A549 (cell line): ENCODE results near the gene MADD. TPM values are rescaled to one million over a fixed set of nuclear protein-coding genes. Genes with fewer than 3 reads are reported as not detected.

Experiments
- ATAC-seq, 2 experiments: fragments of 200-7000 bp in 1 of 2; fragments of >200 bp in 1 of 2; cut with Nextera tagmentation in 1 of 2; cut with Tn5 transposase in 1 of 2; 3 replicates each; pipeline versions ENCODE4 v1.8.0 to v1.9.1; 2018 to 2020; ENCODE audit warnings: mild to moderate bottlenecking in 1 of 2, moderate library complexity in 1 of 2
- CTCF ChIA-PET: fragments of 300-600 bp; sonication (Branson Sonifier 250); formaldehyde crosslinking; extraction: SDS; loops from one replicate; lab custom pipeline; 2021; ENCODE audit warnings: antibody characterized with exemption, inconsistent platforms; lab: Yijun Ruan, JAX
- POLR2A ChIA-PET: fragments of 350-600 bp; formaldehyde crosslinking; extraction: SDS; loops from one replicate; lab custom pipeline; 2021; ENCODE audit warnings: antibody characterized with exemption, inconsistent platforms; lab: Yijun Ruan, JAX
- DNase-seq, 2 experiments: peaks; one replicate each; pipeline versions ENCODE4 v3.0.0 to v3.0.0-alpha.2; 2011 to 2016; ENCODE audit warnings: low read depth in 1 of 2, low spot score in 1 of 2
- FAIRE-seq: peaks from 2 replicates; lab custom pipeline; 2011; peaks lifted over from hg19 to GRCh38; lab: Jason Lieb, UNC
- H3K27ac ChIP-seq, 2 experiments: fragments of >200 bp; sonication (Bioruptor Twin); formaldehyde crosslinking; 3 replicates each; pipeline ENCODE4 v1.5.1; 2016 to 2017
- H3K4me1 ChIP-seq: fragments of >200 bp; sonication (Bioruptor Twin); formaldehyde crosslinking; 3 replicates; pipeline ENCODE4 v1.6.1; 2016
- H3K4me2 ChIP-seq: fragments of >200 bp; sonication (Bioruptor Twin); formaldehyde crosslinking; 3 replicates; pipeline ENCODE4 v1.6.1; 2016
- H3K4me3 ChIP-seq: fragments of >200 bp; sonication (Bioruptor Twin); formaldehyde crosslinking; 3 replicates; pipeline ENCODE4 v1.5.1; 2016
- H3K9me3 ChIP-seq: fragments of >200 bp; sonication (Bioruptor Twin); formaldehyde crosslinking; 3 replicates; pipeline ENCODE4 v1.6.1; 2016
- CEBPB ChIP-seq, 2 experiments: fragments of >200 bp in 1 of 2; sonication (Bioruptor Twin) in 1 of 2; formaldehyde crosslinking in 1 of 2; IDR thresholded peaks; 2 replicates each; pipeline ENCODE4 v1.6.1; 2012 to 2016
- EHMT2 ChIP-seq: fragments of 200-600 bp; sonication (generic); IDR thresholded peaks from 2 replicates; pipeline ENCODE4 v1.6.1; 2016; ENCODE audit warnings: antibody characterized with exemption, low read depth, mild to moderate bottlenecking, moderate library complexity
- ESRRA ChIP-seq: fragments of 150-350 bp; IDR thresholded peaks from 2 replicates; pipeline ENCODE4 v1.6.1; 2014; ENCODE audit warnings: mild to moderate bottlenecking, low read length, borderline replicate concordance
- FOXS1 ChIP-seq: fragments of 250-450 bp; sonication (Bioruptor Pico); IDR thresholded peaks from 2 replicates; pipeline ENCODE4 v1.5.0; 2020; ENCODE audit warnings: mild to moderate bottlenecking, moderate library complexity
- HOXB5 ChIP-seq: fragments of 250-450 bp; sonication (Bioruptor Pico); IDR thresholded peaks from 2 replicates; pipeline ENCODE4 v1.5.0; 2020; ENCODE audit warnings: mild to moderate bottlenecking, moderate library complexity
- MYC ChIP-seq: IDR thresholded peaks from 2 replicates; pipeline ENCODE4 v1.6.1; 2012; ENCODE audit warnings: mild to moderate bottlenecking, inconsistent platforms, low read length, improper control_type of control experiment, borderline replicate concordance
- PHF8 ChIP-seq: fragments of 200-600 bp; sonication (generic); IDR thresholded peaks from 2 replicates; pipeline ENCODE4 v1.6.1; 2016; ENCODE audit warnings: low read depth, mild to moderate bottlenecking, antibody characterized with exemption, moderate library complexity, borderline replicate concordance
- RAD21 ChIP-seq, 2 experiments: fragments of >200 bp in 1 of 2; sonication (Bioruptor Twin) in 1 of 2; formaldehyde crosslinking in 1 of 2; IDR thresholded peaks in 1 of 2; conservative IDR thresholded peaks in 1 of 2; 2 replicates in 1 of 2; 3 replicates in 1 of 2; pipeline ENCODE4 v1.6.1; 2012 to 2018; ENCODE audit warnings: inconsistent platforms in 1 of 2
- TP53 ChIP-seq: fragments of 250-450 bp; sonication (Bioruptor Pico); IDR thresholded peaks from 2 replicates; pipeline ENCODE4 v1.5.0; 2021; ENCODE audit warnings: mild to moderate bottlenecking, moderate library complexity
- ZC3H11A ChIP-seq: fragments of 450-650 bp; IDR thresholded peaks from 2 replicates; pipeline ENCODE4 v1.6.1; 2014; ENCODE audit warnings: antibody characterized with exemption, mild to moderate bottlenecking
- ZNF302 ChIP-seq: fragments of 250-450 bp; sonication (Bioruptor Pico); IDR thresholded peaks from 2 replicates; pipeline ENCODE4 v1.9.0; 2021; ENCODE audit warnings: inconsistent platforms, mild to moderate bottlenecking, moderate library complexity
- ZSCAN20 ChIP-seq: fragments of 250-450 bp; sonication (Bioruptor Pico); IDR thresholded peaks from 2 replicates; pipeline ENCODE4 v1.8.0; 2022; ENCODE audit warnings: mild to moderate bottlenecking, moderate library complexity
- WGBS: methylation state at CpG from one replicate; pipeline ENCODE4 v1.1.6; 2017; ENCODE audit errors: missing lambda C conversion rate; 5-methylcytosine and 5-hydroxymethylcytosine counted together
- polyA plus RNA-seq, 4 experiments: library from polyadenylated mRNA; depleted of rRNA in 3 of 4; stranded (reverse); fragments of >200 nt; fragmentation: RNase III in 1 of 4; extraction: RNeasy Plus Mini Kit Qiagen cat#74134 plus additional on column Dnase treatment in 1 of 4; gene quantifications; 2 replicates in 3 of 4; 3 replicates in 1 of 4; pipeline ENCODE4 v1.2.3, GENCODE V29; 2011 to 2017
- TF ChIP-seq, protein P1 (sequence below): fragments of 200-600 bp; sonication (generic); IDR thresholded peaks from 2 replicates; pipeline ENCODE4 v1.6.1; 2016; ENCODE audit warnings: antibody characterized with exemption, mild to moderate bottlenecking, moderate library complexity
- TF ChIP-seq, protein P2 (sequence below): fragments of 450-650 bp; IDR thresholded peaks from 2 replicates; pipeline ENCODE4 v1.6.1; 2014; ENCODE audit warnings: antibody characterized with exemption
- TF ChIP-seq, protein P3 (sequence below): fragments of 150-350 bp; IDR thresholded peaks from 2 replicates; pipeline ENCODE4 v1.6.1; 2014; ENCODE audit warnings: low read depth, mild to moderate bottlenecking, low read length

The MADD gene
- polyA plus RNA-seq, 2 of the 4 experiments (the other 2 are of a cell fraction), result 16.7 to 25.2 TPM

DNA sequence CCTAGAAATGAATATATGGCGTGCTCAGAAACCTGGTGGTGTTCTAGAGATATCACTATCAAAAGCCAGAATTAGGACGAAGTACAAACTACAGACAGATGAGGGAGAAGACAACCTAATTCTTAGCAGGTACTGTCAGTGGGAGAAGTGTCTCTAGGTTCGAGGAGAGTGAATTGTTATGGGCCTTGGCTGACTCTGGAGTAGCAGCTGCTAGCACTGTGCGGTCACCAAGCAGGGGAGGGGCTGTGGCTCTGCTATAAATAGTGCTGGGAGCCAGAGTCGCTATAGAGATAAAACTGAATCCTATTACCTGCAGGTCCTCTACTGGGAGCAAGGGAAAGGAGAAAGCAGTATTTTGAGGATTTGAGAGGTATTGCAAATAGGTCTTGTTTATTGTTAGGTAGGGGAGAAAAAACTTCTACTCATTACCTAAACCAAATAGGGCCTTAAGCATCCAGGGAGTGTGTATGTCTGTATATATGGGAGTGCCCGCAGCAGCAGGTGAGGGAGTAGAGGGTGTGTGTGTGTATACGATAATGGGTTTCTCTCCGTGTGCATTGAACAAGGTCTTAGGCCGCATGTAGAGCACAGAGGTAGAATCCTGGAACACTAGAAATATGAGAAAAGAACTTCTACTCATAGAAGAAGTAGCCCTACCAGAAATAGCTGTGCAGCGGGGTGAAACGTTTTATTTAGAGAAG lies 2.2 kb downstream of the MADD start:
- no peak for FAIRE-seq

DNA sequence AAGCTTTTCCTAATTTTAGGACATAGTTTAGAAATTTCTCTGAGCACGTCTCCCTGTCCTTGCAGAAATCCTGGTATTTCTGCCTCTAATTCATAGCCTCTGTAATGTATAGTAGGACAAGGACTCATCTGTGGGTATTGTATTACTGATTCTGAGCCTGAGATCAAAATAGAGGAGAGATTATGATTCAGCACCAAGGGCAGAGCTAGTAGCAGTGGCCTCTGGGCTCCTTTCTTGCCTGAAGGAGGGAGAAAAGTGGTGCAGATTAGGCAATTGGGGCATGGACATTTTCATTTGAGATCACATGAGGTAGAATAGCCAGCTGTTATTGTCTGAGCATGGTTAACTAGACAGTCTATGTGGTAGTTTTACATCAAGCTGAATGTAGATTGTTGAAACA lies 2.8 kb downstream of the MADD start:
- Histone ChIP-seq H3K4me2 (no peak overlapping the region), H3K9me3 (no peaks in the 10 kb centered on the region), H3K4me3 (no peak overlapping the region), H3K4me1 (peaks cover 22% of the 10 kb centered on the region), H3K27ac (no peak overlapping the region)
- DNase-seq (no peak), ATAC-seq (no peak), FAIRE-seq (no peak)
- CTCF ChIA-PET, result interaction anchor here (0.5 to 3.9 kb wide), 14 partner anchors 8 to 323 kb away, joined by 3 to 32 read pairs (median 4); partner anchors contain the start of gene NR1H3
- WGBS, result 0% methylated on average over 1 of the region's 1 CpG
- POLR2A ChIA-PET, result interaction anchor here (1.2 kb wide), 1 partner anchor 59 kb away, joined by 3 read pairs; no protein-coding TSS in a partner anchor
- no peak for TF ChIP-seq HOXB5 (CRISPR knock-in tag)
- TF ChIP-seq, protein P1, sequence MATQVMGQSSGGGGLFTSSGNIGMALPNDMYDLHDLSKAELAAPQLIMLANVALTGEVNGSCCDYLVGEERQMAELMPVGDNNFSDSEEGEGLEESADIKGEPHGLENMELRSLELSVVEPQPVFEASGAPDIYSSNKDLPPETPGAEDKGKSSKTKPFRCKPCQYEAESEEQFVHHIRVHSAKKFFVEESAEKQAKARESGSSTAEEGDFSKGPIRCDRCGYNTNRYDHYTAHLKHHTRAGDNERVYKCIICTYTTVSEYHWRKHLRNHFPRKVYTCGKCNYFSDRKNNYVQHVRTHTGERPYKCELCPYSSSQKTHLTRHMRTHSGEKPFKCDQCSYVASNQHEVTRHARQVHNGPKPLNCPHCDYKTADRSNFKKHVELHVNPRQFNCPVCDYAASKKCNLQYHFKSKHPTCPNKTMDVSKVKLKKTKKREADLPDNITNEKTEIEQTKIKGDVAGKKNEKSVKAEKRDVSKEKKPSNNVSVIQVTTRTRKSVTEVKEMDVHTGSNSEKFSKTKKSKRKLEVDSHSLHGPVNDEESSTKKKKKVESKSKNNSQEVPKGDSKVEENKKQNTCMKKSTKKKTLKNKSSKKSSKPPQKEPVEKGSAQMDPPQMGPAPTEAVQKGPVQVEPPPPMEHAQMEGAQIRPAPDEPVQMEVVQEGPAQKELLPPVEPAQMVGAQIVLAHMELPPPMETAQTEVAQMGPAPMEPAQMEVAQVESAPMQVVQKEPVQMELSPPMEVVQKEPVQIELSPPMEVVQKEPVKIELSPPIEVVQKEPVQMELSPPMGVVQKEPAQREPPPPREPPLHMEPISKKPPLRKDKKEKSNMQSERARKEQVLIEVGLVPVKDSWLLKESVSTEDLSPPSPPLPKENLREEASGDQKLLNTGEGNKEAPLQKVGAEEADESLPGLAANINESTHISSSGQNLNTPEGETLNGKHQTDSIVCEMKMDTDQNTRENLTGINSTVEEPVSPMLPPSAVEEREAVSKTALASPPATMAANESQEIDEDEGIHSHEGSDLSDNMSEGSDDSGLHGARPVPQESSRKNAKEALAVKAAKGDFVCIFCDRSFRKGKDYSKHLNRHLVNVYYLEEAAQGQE, result peak; percentile 66; the same call in 1 of the 2 replicates

More for the DNA sequence above, 2.2 kb downstream of the MADD start:
- Histone ChIP-seq H3K9me3 (no peaks in the 10 kb centered on the region), H3K4me3 (no peak overlapping the region), H3K4me2 (peak overlapping the region; percentile 97; the same call in 2 of the 3 replicates), H3K27ac (no peak overlapping the region), H3K4me1 (peaks cover 22% of the 10 kb centered on the region)
- POLR2A ChIA-PET, result no interaction called here
- CTCF ChIA-PET, result interaction anchor here (0.5 to 3.9 kb wide), 14 partner anchors 8 to 322 kb away, joined by 3 to 32 read pairs (median 5); partner anchors contain the start of genes ACP2 and NR1H3
- DNase-seq (no peak), ATAC-seq (no peak)
- WGBS, result 88% methylated on average over 11 of the region's 11 CpGs
- no peak for TF ChIP-seq RAD21 (conservative IDR thresholded peaks at IDR 0.05 in 1 of 2, IDR thresholded peaks at IDR 0.05 in 1 of 2)
- no peak for TF ChIP-seq MYC
- TF ChIP-seq ZC3H11A, result no peak
- no peak for TF ChIP-seq ZSCAN20 (CRISPR knock-in tag)
- no peak for TF ChIP-seq CEBPB (IDR thresholded peaks at IDR 0.05)
- TF ChIP-seq, protein P2, sequence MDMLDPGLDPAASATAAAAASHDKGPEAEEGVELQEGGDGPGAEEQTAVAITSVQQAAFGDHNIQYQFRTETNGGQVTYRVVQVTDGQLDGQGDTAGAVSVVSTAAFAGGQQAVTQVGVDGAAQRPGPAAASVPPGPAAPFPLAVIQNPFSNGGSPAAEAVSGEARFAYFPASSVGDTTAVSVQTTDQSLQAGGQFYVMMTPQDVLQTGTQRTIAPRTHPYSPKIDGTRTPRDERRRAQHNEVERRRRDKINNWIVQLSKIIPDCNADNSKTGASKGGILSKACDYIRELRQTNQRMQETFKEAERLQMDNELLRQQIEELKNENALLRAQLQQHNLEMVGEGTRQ, result no peak
- TF ChIP-seq EHMT2, result no peak
- no peak for TF ChIP-seq ESRRA
- TF ChIP-seq, protein P3, sequence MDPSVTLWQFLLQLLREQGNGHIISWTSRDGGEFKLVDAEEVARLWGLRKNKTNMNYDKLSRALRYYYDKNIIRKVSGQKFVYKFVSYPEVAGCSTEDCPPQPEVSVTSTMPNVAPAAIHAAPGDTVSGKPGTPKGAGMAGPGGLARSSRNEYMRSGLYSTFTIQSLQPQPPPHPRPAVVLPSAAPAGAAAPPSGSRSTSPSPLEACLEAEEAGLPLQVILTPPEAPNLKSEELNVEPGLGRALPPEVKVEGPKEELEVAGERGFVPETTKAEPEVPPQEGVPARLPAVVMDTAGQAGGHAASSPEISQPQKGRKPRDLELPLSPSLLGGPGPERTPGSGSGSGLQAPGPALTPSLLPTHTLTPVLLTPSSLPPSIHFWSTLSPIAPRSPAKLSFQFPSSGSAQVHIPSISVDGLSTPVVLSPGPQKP, result no peak
- no peak for TF ChIP-seq PHF8
- TF ChIP-seq ZNF302 (CRISPR knock-in tag), result no peak
- no peak for TF ChIP-seq FOXS1 (CRISPR knock-in tag)
- no peak for TF ChIP-seq TP53 (CRISPR knock-in tag)
